Measurements from ENCODE around the gene SASS6.

SASS6 gene

DNA sequence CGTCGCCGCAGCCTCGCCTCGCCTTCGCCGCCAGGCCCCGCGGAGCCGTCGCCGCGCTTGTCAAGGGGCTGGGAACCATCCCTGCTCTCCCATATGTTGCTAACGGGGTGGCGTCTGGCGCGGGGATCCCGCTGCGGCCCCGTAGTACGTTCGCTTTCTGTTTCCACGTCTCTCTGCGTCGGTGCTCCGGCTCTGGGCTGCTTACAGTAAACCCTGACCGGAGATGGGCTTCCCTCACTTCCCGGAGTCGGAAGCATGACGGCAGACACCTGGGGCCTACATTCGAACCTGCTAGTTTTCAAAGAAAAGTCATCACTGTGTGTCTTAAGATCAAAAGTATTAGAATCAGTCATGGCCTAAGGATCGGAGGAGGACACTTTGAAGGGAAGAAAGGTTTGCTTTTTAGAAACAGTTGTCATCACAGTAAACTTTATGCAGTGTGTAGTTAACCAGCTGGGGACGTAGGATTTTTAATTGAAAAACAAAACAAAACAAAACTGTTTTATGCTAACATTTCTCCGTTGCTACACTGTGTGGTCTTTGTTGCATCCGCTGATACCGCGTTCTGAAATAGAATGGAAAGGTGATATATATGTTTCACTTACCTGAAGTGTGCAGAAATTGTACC, 94.0 kb downstream of the SASS6 start:
- peak; percentile 70 to 71 for ATAC-seq

DNA sequence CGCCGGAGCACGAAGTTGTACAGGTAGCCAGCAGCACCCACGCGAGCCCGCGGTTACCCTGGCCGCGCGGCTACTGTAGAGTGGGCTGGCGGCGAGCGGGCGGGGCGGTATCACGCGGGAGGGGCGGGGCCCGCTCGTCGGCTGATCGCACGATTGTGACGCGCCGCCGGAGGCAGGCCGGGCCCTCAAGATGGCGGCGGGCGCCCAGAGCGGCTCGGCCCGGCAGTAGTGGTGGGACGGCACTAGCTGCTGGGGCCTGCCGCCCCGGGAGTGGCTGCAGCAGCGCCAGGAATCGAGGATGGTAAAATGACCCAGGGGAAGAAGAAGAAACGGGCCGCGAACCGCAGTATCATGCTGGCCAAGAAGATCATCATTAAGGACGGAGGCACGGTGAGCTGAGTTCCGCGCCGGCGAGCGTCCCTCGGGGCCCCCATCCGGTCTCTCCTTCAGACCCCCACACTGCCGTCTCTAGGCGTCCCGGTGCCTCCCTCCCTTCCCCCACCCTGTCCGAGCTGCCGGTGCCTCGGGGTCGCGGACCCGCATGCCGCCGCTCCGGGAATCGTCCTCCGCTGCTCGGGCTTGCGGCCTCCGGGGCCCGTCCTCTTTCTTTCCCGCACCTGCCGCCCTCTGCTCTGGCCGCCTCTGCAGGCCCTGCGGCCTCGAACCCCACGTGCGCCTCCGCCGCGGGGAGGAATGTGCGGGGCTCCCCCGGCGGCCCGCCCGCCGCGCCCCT, 94.6 kb downstream of the SASS6 start:
- peak; percentile 85 to 87 for ATAC-seq

DNA sequence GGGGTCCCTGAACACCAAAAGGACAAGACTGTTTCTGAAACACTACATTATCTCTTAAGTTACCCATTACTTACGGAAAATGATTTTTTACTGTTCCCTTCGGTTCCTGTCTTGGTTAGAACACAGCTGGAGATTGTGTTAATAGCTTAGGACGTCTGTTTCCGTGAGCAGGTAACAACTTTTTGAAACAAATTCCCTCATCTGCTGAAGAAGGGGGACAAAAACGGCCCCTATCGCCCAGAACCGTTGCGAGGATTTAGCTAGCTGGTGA, 95.1 kb downstream of the SASS6 start:
- ATAC-seq: no peak

DNA sequence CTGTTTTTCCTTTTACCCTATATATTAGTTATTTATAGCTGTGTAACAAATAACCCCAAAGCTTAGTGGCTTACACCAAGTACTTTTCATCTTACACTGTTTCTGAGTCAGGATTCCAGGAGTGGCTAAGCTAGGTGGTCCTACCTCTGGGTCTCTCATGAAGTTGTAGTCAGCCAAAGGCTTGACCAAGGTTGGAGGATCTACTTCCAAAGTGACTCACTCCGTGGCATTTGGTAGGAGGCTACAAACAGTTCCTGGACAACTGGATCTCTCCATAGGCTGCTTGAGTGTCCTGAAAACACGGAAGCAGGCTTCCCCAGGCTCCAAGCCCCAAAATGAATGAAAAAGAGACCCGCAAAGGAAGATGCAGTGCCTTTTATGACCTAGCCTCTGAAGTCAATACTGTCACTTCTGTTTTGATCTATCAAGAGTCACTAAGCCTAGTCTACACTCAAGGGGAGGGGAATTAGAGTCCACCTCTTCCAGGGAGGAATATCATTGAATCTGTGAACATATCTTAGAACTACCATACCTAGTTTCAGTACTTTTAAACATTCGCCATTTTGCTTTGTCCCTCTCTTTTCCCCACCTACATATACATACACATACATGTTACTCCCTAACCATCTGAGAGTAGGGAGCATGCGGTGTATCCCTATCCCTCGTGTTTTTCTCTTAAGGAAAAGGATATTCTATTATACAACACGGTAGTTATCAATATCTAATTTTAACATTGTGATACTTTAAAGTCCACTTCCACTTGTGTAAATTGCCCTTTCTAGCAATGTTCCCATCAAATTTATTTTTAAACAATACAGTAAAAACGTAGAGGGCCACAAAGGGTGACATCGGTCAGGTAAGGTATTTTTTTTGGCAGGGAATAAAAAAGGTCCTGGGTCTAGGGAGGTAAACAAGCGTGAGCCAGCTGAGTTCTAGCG, 95.7 kb downstream of the SASS6 start:
- ATAC-seq: no peak

DNA sequence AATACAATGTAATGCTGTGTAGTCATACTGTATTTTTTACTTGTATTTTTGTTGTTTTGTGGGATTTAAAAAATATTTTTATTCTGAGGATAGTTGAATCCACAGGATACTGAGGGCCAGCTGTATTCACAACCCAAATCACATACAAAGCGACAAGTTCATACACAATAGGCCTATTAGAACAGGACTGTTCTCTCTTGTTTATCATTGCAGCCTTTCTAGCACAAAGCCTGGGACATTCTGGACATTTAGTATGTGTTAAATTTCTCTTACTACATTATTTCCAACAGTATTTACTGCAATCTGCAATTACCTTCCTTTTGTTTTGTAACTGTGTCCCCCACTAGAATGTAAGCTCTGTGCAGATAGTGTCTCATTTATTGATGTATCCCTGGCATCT, 97.5 kb downstream of the SASS6 start:
- no peak for ATAC-seq

DNA sequence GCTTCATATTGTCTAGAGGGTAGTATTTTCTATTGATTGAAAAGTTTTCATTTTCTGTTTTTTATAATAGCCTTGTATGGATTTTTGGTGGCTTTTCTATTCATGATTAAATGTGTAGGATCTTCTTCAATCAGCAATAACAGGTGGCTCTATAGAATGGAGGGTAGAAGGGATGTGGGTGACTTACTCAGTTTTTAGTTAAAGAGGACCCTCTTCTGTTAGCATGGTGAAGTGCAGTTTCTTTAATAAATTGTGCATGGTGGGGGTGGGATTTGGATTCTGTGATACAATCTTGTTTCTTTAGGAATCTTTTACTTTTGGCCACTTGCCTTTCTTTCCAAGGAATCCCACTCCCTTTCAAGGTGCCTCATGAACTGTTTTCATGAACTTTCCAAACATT, 98.3 kb downstream of the SASS6 start:
- no peak for ATAC-seq

All from activated CD4-positive, CD25-positive, alpha-beta regulatory T cell treated with anti-CD3 and anti-CD28 coated beads, Interleukin-2, amount 50 U/mL, for 24 hours (primary cell).